ENCODE data around the gene NTM.

DNA sequence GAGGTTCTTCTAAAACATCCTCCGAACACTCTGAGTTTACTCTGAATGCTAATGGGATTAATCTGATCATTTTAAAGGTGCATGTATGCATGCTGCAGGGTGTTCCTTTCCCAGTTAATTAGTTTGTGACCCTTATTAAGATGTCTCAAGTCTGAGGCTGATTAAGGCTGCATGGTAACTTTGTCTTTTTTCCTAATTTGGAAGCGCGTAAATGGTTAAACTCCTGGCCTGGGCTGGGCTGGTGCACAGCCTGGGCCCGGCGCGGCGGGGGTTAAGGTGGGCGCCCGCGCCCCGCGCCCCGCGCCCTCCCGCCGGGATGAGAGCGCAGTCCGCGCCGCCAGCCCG lies 539.7 kb downstream of the NTM start:
- TF ChIP-seq, protein P1, sequence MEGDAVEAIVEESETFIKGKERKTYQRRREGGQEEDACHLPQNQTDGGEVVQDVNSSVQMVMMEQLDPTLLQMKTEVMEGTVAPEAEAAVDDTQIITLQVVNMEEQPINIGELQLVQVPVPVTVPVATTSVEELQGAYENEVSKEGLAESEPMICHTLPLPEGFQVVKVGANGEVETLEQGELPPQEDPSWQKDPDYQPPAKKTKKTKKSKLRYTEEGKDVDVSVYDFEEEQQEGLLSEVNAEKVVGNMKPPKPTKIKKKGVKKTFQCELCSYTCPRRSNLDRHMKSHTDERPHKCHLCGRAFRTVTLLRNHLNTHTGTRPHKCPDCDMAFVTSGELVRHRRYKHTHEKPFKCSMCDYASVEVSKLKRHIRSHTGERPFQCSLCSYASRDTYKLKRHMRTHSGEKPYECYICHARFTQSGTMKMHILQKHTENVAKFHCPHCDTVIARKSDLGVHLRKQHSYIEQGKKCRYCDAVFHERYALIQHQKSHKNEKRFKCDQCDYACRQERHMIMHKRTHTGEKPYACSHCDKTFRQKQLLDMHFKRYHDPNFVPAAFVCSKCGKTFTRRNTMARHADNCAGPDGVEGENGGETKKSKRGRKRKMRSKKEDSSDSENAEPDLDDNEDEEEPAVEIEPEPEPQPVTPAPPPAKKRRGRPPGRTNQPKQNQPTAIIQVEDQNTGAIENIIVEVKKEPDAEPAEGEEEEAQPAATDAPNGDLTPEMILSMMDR (IDR thresholded peaks at IDR 0.05) = no peak
- no peak for TF ChIP-seq POLR2A (IDR thresholded peaks at IDR 0.05)
